Kidney capillary endothelial cell (primary cell): ENCODE measurements around the gene CDC14A.

Experiments
- DNase-seq: peaks from one replicate; pipeline ENCODE4 v3.0.0-alpha.2; 2018; ENCODE audit warnings: low spot score

Gene CDC14A

DNA sequence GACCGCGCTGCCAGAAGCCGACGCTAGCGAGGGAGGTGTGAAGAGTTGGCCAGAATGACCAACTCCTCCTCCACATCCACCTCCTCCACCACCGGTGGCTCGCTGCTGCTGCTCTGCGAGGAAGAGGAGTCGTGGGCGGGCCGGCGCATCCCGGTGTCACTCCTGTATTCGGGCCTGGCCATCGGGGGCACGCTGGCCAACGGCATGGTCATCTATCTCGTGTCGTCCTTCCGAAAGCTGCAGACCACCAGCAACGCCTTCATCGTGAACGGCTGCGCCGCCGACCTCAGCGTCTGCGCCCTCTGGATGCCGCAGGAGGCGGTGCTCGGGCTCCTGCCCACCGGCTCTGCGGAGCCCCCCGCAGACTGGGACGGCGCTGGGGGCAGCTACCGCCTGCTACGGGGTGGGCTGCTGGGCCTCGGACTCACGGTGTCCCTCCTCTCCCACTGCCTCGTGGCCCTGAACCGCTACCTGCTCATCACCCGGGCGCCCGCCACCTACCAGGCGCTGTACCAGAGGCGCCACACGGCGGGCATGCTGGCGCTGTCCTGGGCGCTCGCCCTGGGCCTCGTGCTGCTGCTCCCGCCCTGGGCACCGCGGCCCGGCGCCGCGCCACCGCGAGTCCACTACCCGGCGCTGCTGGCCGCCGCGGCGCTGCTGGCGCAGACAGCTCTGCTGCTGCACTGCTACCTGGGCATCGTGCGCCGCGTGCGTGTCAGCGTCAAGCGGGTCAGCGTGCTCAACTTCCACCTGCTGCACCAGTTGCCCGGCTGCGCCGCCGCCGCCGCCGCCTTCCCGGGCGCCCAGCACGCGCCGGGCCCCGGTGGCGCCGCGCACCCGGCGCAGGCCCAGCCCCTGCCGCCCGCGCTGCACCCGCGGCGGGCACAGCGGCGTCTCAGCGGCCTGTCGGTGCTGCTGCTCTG is 186.9 kb downstream of the CDC14A start:
- peak; percentile 5 for DNase-seq

DNA sequence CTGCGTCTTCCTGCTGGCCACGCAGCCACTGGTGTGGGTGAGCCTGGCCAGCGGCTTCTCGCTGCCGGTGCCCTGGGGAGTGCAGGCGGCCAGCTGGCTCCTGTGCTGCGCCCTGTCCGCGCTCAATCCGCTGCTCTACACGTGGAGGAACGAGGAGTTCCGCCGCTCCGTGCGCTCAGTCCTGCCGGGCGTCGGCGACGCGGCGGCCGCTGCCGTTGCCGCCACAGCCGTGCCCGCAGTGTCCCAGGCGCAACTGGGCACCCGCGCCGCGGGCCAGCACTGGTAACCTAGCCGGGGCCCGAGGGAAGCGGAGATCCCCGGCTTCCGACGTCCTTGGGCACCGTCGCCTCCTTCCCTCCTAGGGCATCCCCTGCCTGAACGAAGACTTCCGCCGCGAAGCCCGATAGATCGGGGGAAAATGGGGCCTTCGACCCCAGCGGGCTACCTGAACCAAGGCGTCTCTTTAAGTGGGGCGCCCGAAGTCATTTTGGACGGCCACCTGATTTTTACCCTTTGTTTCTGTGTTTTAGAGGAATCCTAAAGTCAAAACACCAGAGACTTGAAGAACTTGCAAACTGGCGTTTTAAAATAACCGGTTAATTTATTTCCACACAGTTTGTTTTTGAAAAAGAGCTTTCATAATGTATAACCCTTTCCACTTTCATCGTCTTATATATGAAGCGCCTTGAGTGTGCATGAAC is 187.7 kb downstream of the CDC14A start:
- peak; percentile 10 for DNase-seq

- DNase-seq = no peak
Measured at GRCh38 chr1:100542285-100542684, 190.0 kb downstream of the CDC14A start.

DNA sequence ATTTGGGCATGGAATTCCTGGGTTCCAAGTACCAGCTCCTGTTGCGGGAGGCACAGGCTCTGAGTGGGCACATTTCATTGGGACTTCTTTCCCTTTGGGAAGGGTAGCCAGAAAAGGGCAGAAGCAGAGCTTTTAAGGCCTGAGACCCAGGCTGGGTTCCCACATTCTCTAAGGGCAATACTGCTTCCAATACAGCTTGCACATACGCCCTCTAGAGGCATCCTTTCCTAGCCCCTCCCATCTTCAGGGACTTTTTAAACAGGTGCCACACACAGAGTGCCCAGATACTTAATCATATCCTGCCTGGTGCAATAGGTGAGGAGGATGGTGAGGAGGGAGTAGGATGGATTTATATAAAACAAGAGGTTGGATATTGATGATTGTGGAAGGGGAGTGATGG is 191.3 kb downstream of the CDC14A start:
- DNase-seq = no peak

DNA sequence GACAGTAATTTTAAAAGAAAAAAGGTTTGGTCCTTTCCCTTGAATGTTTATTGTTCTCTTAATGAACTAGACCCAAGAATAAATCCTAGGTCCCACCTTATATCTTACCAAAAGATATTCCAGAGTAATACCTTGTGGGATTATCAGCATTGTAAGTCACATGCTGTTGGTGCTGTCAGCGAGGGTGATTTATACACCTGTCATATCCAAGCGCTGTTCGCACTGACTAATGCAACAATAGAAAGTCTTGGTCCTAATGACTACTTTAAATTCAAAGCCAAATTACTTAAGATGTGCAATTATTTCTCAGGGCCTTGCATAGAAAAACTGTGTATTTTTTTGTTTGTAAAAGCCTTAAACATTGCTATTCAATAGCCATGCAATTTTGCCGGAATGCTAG is 192.5 kb downstream of the CDC14A start:
- no peak for DNase-seq

DNA sequence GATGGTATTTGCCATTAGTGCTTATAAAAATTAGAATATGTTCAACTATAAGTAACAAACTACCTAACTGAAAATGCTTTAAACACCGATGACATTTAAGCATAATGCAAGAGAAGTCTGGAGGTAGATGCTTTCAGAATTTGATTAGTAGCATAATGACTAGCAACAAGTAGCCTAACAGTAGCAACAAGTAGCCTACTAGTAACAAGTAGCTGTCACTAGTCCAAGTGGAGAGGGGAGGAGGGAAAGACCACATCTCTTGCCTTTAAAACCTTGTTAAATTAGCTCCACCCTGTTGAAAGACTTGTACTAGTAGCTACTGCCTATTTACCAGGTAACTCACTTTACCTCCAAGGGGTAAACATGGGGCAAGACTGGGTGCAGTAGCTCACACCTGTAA is 193.5 kb downstream of the CDC14A start:
- DNase-seq = no peak

GRCh38 chr1:100552031-100552430 is 199.7 kb downstream of the CDC14A start:
- no peak for DNase-seq

GRCh38 chr1:100552922-100553321 is 200.6 kb downstream of the CDC14A start:
- DNase-seq = no peak

- DNase-seq = no peak
Measured at GRCh38 chr1:100556181-100556580, 203.9 kb downstream of the CDC14A start.

DNA sequence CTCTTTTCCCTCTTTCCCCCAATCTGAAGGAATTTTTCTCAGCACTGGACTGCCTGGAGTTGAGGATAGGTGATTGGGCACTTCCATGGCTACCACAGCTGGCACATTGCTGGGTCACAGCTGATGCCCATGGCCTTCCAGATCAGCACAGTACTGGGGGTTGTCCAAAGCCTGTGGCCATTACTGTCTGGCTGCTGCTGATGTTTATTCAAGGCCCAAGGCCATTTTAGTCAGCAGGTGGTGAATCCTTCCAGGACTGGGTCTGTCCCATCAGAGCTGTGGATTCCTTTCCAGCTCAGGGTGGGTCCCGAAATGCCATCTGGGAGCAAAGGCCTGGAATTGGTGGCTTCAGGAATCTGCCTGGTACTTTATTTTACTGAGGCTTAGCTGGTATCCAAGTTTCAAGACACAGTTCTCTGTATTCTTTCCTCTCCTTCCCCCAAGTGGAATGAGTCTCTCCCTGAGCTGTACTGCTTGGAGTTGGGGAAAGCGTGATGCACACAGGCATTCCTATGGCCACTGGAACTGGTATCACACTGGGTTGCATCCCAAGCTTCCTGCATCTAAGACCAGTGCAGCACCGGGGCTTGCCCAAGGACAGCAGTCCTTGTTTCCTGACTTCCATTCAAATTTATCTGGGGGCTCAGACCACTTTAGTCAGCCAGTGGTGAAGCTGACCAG is 204.8 kb downstream of the CDC14A start:
- no peak for DNase-seq

- no peak for DNase-seq
Measured at GRCh38 chr1:100557606-100557953, 205.3 kb downstream of the CDC14A start.

- no peak for DNase-seq
Measured at GRCh38 chr1:100565533-100565932, 213.2 kb downstream of the CDC14A start.

- DNase-seq = no peak
Measured at GRCh38 chr1:100565937-100566699, 213.8 kb downstream of the CDC14A start.

DNA sequence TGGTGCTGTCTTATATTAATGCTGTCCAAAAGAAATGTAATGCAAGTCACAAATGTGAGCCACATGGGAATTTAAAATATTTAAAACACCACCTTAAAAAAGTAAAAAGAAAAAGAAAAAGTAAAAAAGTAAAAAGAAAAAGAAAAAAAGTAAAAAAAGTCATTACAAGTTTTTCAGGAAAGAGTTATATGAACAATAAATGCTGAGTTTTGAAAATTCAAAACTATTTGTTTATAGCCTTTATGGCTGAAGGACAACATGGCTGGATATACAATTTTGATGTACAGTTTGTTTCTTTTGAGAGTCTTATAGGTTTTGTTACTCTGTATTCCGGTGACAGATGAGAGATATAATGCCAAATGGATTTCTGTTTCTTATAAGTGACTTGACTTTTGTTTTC is 214.8 kb downstream of the CDC14A start:
- DNase-seq = no peak
